Right lobe of liver (tissue), 4 donors: ENCODE results near the gene CCNK.

ENCODE experiments used
- POLR2A ChIP-seq: fragments of 450-650 bp; IDR thresholded peaks from one replicate; pipeline ENCODE4 v1.6.1; 2017; ENCODE audit warnings: antibody characterized with exemption, mild to moderate bottlenecking
- TF ChIP-seq, protein P1 (sequence below), 4 donors: fragments of 200-600 bp in 3 of 4; fragments of 450-650 bp in 1 of 4; IDR thresholded peaks; one replicate each; pipeline versions ENCODE4 v1.5.1 to v1.8.0; 2016 to 2022; ENCODE audit warnings: antibody characterized with exemption in 4 of 4, mild to moderate bottlenecking in 2 of 4
- donor health status: DM: no; HTN: no; CAD: no.
- donor health status: DM: no; HTN: no; CAD: no.
- donor health status: DM: no; HTN: yes; CAD: no.

DNA sequence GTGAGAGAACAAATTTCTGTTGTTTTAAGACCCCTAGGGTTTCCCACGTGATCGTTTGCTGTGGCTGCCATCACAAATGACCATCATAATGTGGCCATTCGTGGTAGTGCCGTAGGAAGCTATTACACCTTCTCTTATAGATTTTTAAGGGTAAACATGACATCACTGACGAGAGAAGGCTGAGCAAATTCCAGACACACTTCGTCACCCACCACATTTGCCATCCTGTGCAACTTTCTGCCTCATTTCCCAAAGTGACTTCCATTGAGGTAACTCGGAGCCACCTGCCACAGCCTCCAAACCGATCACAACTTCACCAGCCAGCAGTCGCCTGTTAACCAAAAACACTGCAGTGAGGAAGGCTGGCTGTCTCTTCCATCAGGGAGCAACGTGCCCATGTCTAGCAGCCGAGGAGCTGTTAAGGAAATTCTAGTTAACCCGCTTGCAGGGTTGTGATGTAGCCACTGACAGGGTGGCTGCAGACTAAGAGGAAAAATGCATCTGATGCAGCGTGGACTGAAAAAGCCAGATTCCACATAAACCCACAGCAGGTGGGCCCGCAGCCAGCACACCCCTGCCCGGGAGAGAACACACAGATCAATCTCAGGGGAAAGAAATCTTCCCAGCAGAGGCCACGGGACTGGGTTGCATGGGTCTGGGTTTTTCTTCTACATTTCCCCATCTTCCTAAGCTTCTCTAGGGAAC is 78.2 kb downstream of the CCNK start:
- no peak for TF ChIP-seq POLR2A
- TF ChIP-seq, protein P1, sequence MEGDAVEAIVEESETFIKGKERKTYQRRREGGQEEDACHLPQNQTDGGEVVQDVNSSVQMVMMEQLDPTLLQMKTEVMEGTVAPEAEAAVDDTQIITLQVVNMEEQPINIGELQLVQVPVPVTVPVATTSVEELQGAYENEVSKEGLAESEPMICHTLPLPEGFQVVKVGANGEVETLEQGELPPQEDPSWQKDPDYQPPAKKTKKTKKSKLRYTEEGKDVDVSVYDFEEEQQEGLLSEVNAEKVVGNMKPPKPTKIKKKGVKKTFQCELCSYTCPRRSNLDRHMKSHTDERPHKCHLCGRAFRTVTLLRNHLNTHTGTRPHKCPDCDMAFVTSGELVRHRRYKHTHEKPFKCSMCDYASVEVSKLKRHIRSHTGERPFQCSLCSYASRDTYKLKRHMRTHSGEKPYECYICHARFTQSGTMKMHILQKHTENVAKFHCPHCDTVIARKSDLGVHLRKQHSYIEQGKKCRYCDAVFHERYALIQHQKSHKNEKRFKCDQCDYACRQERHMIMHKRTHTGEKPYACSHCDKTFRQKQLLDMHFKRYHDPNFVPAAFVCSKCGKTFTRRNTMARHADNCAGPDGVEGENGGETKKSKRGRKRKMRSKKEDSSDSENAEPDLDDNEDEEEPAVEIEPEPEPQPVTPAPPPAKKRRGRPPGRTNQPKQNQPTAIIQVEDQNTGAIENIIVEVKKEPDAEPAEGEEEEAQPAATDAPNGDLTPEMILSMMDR (IDR thresholded peaks at IDR 0.05) = no peak
